ENCODE measurements around the gene HIF1A.

Gene HIF1A

DNA sequence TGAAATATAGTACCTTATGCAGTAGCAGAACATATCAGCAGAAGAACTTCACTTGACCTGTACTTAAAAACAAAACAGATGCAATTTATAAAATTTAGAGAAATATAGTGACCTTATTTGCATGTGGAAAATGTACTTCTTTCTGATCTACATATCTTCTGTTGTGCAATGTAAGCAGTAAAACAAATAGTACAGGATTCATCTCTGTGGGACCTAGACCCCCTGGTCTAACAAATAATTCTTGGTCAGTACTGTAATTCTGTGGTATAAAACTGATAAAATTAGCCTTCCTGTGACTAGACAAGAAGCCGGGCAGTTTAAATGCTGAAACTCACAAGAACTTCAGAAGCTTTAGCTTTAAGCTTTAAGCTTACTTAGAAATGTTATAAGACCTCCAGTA lies 21.6 kb downstream of the HIF1A start:
- no peak overlapping the region for H3K9ac ChIP-seq (ENCODE audit: low read length)
- no peak overlapping the region for H3K4me3 ChIP-seq (ENCODE audit: low read length)
- no peaks in the 10 kb centered on the region for H3K9me3 ChIP-seq (ENCODE audit: control insufficient read depth, low read length)
- H3K4me1 ChIP-seq (ENCODE audit: control insufficient read depth, insufficient read depth, low read length) = peaks cover 18% of the 10 kb centered on the region
- no peaks in the 10 kb centered on the region for H3K27me3 ChIP-seq (ENCODE audit: control insufficient read depth, insufficient read depth, low read length)
- no peaks in the 10 kb centered on the region for H3K36me3 ChIP-seq (ENCODE audit: control insufficient read depth, insufficient read depth, low read length)

- no peak overlapping the region for H3K4me3 ChIP-seq (ENCODE audit: low read length)
- no peak overlapping the region for H3K9ac ChIP-seq (ENCODE audit: low read length)
- no peaks in the 10 kb centered on the region for H3K27me3 ChIP-seq (ENCODE audit: control insufficient read depth, insufficient read depth, low read length)
- H3K9me3 ChIP-seq (ENCODE audit: control insufficient read depth, low read length) = no peaks in the 10 kb centered on the region
- H3K36me3 ChIP-seq (ENCODE audit: control insufficient read depth, insufficient read depth, low read length) = no peaks in the 10 kb centered on the region
- peaks cover 9% of the 10 kb centered on the region for H3K4me1 ChIP-seq (ENCODE audit: control insufficient read depth, insufficient read depth, low read length)
Observed at GRCh38 chr14:61718039-61718438, 22.7 kb downstream of the HIF1A start.

- H3K27me3 ChIP-seq (ENCODE audit: control insufficient read depth, insufficient read depth, low read length) = no peaks in the 10 kb centered on the region
- no peaks in the 10 kb centered on the region for H3K36me3 ChIP-seq (ENCODE audit: control insufficient read depth, insufficient read depth, low read length)
- no peak overlapping the region for H3K9ac ChIP-seq (ENCODE audit: low read length)
- no peaks in the 10 kb centered on the region for H3K9me3 ChIP-seq (ENCODE audit: control insufficient read depth, low read length)
- H3K4me1 ChIP-seq (ENCODE audit: control insufficient read depth, insufficient read depth, low read length) = peaks cover 9% of the 10 kb centered on the region
- no peak overlapping the region for H3K4me3 ChIP-seq (ENCODE audit: low read length)
Observed at GRCh38 chr14:61719344-61720293, 24.3 kb downstream of the HIF1A start.

GRCh38 chr14:61720294-61720661 lies 25.0 kb downstream of the HIF1A start:
- Histone ChIP-seq H3K9me3 (ENCODE audit: control insufficient read depth, low read length) (no peaks in the 10 kb centered on the region), H3K9ac (ENCODE audit: low read length) (no peak overlapping the region), H3K4me1 (ENCODE audit: control insufficient read depth, insufficient read depth, low read length) (peaks cover 9% of the 10 kb centered on the region), H3K27me3 (ENCODE audit: control insufficient read depth, insufficient read depth, low read length) (no peaks in the 10 kb centered on the region), H3K36me3 (ENCODE audit: control insufficient read depth, insufficient read depth, low read length) (no peaks in the 10 kb centered on the region), H3K4me3 (ENCODE audit: low read length) (no peak overlapping the region)

DNA sequence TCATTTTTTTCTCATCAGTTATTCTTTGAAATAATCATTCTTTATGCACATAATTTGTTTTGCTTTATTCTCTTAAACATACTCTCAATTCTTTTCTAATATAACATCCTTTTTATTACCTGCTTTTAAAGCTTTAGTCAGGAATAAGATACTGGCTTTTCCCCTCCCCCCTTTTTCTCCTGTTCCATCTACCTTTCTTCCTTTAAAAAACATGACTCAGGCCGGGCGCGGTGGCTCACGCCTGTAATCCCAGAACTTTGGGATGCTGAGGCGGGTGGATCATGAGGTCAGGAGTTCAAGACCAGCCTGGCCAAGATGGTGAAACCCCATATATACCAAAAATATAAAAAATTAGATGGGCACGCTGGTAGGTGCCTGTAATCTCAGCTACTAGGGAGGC lies 25.4 kb downstream of the HIF1A start:
- no peaks in the 10 kb centered on the region for H3K27me3 ChIP-seq (ENCODE audit: control insufficient read depth, insufficient read depth, low read length)
- H3K4me1 ChIP-seq (ENCODE audit: control insufficient read depth, insufficient read depth, low read length) = peaks cover 9% of the 10 kb centered on the region
- no peaks in the 10 kb centered on the region for H3K9me3 ChIP-seq (ENCODE audit: control insufficient read depth, low read length)
- H3K4me3 ChIP-seq (ENCODE audit: low read length) = no peak overlapping the region
- H3K36me3 ChIP-seq (ENCODE audit: control insufficient read depth, insufficient read depth, low read length) = no peaks in the 10 kb centered on the region
- no peak overlapping the region for H3K9ac ChIP-seq (ENCODE audit: low read length)

DNA sequence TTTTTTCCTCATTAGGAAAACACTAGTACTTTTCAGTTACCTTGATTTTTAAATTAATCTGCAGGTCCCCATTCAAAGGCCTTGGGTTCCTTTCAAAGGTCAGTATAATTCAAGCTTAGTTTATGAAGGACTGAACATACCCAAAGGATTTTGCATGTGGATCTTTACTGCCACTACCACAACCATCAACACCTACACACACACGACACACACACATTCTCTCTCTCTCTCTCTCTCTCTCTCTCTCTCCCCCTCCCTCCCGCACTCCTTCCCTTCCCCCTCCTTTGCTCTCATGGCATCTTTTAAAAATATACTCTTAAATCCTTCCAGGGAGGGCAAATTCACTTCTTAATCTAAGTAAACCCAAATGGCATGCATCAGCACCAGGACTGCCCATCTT lies 28.8 kb downstream of the HIF1A start:
- Histone ChIP-seq H3K27me3 (ENCODE audit: control insufficient read depth, insufficient read depth, low read length) (no peaks in the 10 kb centered on the region), H3K9me3 (ENCODE audit: control insufficient read depth, low read length) (no peaks in the 10 kb centered on the region), H3K4me3 (ENCODE audit: low read length) (no peak overlapping the region), H3K36me3 (ENCODE audit: control insufficient read depth, insufficient read depth, low read length) (no peaks in the 10 kb centered on the region), H3K9ac (ENCODE audit: low read length) (no peak overlapping the region), H3K4me1 (ENCODE audit: control insufficient read depth, insufficient read depth, low read length) (peaks cover 9% of the 10 kb centered on the region)

DNA sequence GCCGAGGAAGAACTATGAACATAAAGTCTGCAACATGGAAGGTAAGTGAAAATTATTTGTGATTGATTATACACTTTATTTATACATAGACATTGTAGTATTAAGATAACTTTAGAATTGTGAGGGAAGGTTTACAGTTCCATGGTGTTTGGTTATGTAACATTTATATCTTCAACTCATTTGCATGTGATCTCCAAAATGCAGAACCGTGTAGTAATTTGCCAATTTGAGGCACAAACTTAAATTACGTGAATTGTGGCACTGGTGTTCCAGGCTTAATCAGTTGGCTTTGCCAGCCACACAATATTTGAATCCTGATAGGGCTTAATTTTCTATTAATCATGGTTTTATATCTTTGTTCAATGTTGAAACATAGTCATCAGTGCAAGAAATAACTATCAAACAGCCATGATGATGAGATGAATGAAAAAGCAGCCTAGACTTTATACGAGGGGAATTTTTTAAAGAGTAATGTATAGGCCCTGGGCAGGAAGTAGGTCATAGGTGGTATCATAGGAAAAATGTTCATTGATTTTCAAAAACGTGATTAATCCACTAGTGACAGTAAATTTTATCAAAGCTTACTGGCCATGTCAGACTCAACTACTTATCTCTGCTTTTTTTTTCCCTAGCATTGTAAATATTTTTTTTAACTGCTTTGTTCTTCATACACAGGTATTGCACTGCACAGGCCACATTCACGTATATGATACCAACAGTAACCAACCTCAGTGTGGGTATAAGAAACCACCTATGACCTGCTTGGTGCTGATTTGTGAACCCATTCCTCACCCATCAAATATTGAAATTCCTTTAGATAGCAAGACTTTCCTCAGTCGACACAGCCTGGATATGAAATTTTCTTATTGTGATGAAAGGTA lies 31.7 kb downstream of the HIF1A start:
- Histone ChIP-seq H3K4me1 (ENCODE audit: control insufficient read depth, insufficient read depth, low read length) (no peaks in the 10 kb centered on the region), H3K4me3 (ENCODE audit: low read length) (no peak overlapping the region)

DNA sequence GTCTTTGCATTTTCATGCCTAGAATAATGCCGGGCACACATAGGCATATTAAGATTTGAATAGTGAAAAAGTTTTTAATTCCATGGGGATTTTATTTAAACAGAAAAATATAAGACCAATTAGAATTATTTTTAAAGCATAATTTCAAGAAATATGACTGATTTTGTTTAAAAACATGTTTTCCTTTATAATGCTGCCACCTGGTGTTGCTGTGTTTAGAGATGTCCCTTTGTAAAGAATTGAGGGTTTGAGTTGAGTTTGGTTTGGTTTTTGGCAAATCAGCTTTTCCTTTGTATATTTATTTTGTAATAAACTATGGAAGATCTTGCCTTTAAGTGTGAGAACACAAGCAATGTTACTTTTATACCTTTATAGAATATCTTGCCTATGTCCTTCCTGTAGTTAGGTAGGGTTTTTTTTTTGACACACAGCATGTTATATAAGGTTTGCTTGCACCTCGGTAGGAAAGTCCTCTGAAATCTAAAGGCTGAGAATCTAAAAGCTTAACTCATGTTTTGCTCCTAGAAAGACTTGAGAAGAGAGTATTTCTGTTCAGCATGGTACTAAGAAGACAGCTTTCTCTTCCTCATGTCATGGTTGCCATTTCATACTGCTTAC lies 35.6 kb downstream of the HIF1A start:
- no peaks in the 10 kb centered on the region for H3K27me3 ChIP-seq (ENCODE audit: control insufficient read depth, insufficient read depth, low read length)
- no peak overlapping the region for H3K4me3 ChIP-seq (ENCODE audit: low read length)
- no peaks in the 10 kb centered on the region for H3K9me3 ChIP-seq (ENCODE audit: control insufficient read depth, low read length)
- H3K36me3 ChIP-seq (ENCODE audit: control insufficient read depth, insufficient read depth, low read length) = no peaks in the 10 kb centered on the region
- no peak overlapping the region for H3K9ac ChIP-seq (ENCODE audit: low read length)
- no peaks in the 10 kb centered on the region for H3K4me1 ChIP-seq (ENCODE audit: control insufficient read depth, insufficient read depth, low read length)

More for the DNA sequence above, 31.7 kb downstream of the HIF1A start:
- H3K36me3 ChIP-seq (ENCODE audit: control insufficient read depth, insufficient read depth, low read length) = no peaks in the 10 kb centered on the region
- no peak overlapping the region for H3K9ac ChIP-seq (ENCODE audit: low read length)
- no peaks in the 10 kb centered on the region for H3K9me3 ChIP-seq (ENCODE audit: control insufficient read depth, low read length)
- H3K27me3 ChIP-seq (ENCODE audit: control insufficient read depth, insufficient read depth, low read length) = no peaks in the 10 kb centered on the region

DNA sequence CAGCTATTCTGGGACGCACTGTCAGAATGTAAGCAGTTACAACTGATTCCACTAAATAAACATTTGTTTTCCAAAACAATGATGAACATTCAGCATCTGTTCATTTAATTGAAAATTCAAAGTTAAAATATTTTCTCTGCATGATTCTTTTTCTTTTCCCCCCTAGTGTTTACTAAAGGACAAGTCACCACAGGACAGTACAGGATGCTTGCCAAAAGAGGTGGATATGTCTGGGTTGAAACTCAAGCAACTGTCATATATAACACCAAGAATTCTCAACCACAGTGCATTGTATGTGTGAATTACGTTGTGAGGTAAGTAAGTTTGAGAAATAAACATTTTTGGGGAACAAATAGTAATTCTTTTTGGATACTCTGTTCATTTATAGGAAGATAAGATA lies 38.7 kb downstream of the HIF1A start:
- Histone ChIP-seq H3K9ac (ENCODE audit: low read length) (no peak overlapping the region), H3K4me3 (ENCODE audit: low read length) (no peak overlapping the region), H3K4me1 (ENCODE audit: control insufficient read depth, insufficient read depth, low read length) (no peaks in the 10 kb centered on the region), H3K9me3 (ENCODE audit: control insufficient read depth, low read length) (no peaks in the 10 kb centered on the region), H3K27me3 (ENCODE audit: control insufficient read depth, insufficient read depth, low read length) (no peaks in the 10 kb centered on the region), H3K36me3 (ENCODE audit: control insufficient read depth, insufficient read depth, low read length) (no peaks in the 10 kb centered on the region)

GRCh38 chr14:61736751-61737150 lies 41.4 kb downstream of the HIF1A start:
- no peak overlapping the region for H3K9ac ChIP-seq (ENCODE audit: low read length)
- no peak overlapping the region for H3K4me3 ChIP-seq (ENCODE audit: low read length)
- no peaks in the 10 kb centered on the region for H3K9me3 ChIP-seq (ENCODE audit: control insufficient read depth, low read length)
- no peaks in the 10 kb centered on the region for H3K27me3 ChIP-seq (ENCODE audit: control insufficient read depth, insufficient read depth, low read length)
- peaks cover 3% of the 10 kb centered on the region for H3K36me3 ChIP-seq (ENCODE audit: control insufficient read depth, insufficient read depth, low read length)
- H3K4me1 ChIP-seq (ENCODE audit: control insufficient read depth, insufficient read depth, low read length) = no peaks in the 10 kb centered on the region

- no peaks in the 10 kb centered on the region for H3K9me3 ChIP-seq (ENCODE audit: control insufficient read depth, low read length)
- H3K36me3 ChIP-seq (ENCODE audit: control insufficient read depth, insufficient read depth, low read length) = peaks cover 3% of the 10 kb centered on the region
- no peak overlapping the region for H3K4me3 ChIP-seq (ENCODE audit: low read length)
- H3K27me3 ChIP-seq (ENCODE audit: control insufficient read depth, insufficient read depth, low read length) = no peaks in the 10 kb centered on the region
- H3K4me1 ChIP-seq (ENCODE audit: control insufficient read depth, insufficient read depth, low read length) = no peaks in the 10 kb centered on the region
- no peak overlapping the region for H3K9ac ChIP-seq (ENCODE audit: low read length)
Observed at GRCh38 chr14:61737915-61738314, 42.6 kb downstream of the HIF1A start.

GRCh38 chr14:61739133-61739532 lies 43.8 kb downstream of the HIF1A start:
- no peak overlapping the region for H3K9ac ChIP-seq (ENCODE audit: low read length)
- no peaks in the 10 kb centered on the region for H3K4me1 ChIP-seq (ENCODE audit: control insufficient read depth, insufficient read depth, low read length)
- H3K36me3 ChIP-seq (ENCODE audit: control insufficient read depth, insufficient read depth, low read length) = peaks cover 3% of the 10 kb centered on the region
- H3K4me3 ChIP-seq (ENCODE audit: low read length) = no peak overlapping the region
- no peaks in the 10 kb centered on the region for H3K27me3 ChIP-seq (ENCODE audit: control insufficient read depth, insufficient read depth, low read length)
- no peaks in the 10 kb centered on the region for H3K9me3 ChIP-seq (ENCODE audit: control insufficient read depth, low read length)

All from mucosa of stomach (tissue), 1 donor.